Fibroblast of upper back skin (primary cell): ENCODE results near the gene SLC11A2.
"Not testable (repeated sequence)": the region's sequence is repeated elsewhere in the genome, so short reads cannot be mapped to it uniquely, and the experiment has no call there.

Source experiments
- DNase-seq: peaks from one replicate; pipeline ENCODE4 v3.0.0-alpha.2; 2013

Gene SLC11A2

DNA sequence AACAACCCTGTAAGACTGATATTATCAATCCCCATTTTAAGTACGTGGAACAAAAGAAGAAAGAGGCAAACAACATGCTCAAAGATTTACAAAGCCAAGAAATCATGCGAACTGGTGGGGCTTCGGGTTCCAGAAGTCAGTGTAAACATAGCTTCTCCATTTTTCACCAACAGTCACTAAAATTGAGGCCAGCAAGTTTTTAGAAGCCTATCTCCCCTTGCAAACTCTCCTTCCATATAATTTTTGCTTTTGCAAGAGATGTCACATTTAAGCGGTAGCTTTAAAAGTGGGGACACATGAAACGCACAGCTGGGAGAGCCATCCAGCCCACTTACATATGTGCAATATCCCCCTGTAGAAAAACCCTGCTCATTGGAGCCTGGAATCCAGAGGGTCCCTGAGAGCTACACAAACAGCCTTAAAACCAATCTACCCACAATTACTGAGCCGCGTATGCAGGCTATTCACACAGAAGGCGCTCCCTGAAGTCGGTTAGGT, 797 bp downstream of the SLC11A2 start:
- DNase-seq = peak; percentile 13

DNA sequence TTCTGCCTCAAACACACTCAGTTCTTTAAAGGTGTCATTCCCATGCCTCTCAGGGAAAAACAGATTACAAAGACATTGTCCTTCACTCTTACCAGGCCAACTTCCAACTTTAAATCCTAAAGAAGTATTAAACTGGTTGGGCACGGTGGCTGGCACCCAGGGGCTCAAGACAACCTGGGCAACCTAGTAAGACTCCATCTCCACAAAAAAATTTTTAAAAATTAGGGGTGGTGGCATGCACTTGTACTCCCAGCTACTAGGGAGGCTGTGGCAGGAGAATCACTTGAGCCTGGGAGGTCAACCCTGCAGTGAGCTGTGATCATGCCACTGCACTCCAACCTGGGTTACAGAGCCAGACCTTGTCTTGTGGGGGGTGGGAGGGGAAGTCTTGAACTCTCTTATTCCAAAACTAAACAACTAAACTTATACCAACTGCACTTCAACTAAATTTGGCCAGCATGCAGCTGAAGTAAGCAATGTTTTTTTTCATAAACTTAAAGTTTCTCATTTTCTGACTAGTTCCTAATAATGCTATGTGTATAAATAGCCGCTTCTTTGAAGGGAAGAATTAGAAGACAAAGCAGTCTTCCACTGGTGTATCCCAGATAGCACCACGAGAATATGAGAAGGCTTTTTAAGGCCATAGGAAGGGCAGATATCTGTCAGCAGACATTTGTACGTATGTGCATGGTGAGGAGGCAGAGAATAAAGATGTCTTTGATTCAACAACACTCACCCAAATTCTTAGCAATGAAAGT, 2.4 kb downstream of the SLC11A2 start:
- DNase-seq = no peak

DNA sequence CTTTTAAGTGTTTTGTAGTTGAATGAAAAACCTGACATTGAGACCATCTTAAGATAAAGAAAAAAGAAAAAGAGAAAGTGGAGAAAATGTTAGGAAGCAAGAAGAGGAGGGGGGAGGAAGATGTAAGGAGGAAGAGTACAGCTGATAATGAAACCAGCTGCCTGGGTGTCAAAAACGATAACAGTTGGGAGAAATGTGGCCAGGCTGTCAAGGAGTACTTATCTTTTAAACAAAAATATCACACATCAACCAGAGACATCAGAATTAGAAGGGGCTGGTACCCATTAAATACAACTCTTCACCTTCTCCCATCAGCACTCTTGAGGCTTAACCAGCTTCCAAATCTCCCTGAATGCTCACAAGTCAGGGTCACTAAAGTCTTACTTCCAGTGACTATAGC, 4.5 kb downstream of the SLC11A2 start:
- DNase-seq = no peak

DNA sequence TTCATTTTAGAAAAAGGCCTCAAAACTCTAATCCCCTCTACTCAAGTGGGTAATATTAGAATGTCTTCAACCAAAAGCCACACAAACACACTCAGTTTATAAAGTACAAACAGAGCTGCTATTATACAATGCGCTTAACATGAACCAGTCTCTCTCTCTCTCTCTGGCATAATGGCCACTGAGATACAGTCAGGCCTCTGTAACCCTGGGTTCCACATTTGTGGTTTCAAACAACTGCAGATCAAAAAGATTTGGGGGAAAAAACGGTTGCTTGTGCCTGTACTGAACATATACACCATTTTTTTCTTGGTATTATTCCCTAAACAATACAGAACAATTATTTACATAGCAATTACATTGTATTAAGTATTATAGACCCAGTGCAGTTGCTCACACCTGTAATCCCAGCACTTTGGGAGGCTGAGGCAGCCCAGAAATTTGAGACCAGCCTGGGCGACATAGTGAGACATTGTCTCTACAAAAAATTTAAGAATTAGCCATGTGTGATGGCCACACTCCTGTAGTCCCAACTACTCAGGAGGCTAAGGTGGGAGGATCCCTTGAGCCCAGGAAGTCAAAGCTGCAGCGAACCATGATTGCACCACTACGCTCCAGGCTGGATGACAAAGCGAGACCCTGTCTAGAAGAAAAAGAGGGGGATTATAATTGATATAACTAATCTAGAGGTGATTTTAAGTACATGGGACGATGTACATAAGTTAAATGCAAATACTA, 5.6 kb downstream of the SLC11A2 start:
- DNase-seq = no peak

DNA sequence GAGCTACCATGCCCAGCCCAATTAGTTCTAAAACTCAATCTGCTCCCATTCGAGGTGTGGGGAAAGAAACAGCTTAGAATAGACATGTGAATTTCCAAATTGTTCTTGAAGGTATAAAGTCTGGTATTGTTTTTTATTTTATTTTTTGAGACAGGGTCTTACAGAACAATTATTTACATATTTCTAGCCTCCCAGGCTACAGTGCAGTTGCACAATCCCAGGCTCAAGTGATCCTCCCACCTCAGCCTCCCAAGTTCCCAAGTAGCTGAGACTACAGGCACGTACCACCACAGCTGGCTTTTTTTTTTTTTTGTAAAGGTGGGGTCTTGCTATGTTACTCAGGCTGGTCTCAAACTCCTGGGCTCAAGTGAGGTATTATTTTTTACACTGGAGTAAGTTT, 6.3 kb downstream of the SLC11A2 start:
- no peak for DNase-seq

DNA sequence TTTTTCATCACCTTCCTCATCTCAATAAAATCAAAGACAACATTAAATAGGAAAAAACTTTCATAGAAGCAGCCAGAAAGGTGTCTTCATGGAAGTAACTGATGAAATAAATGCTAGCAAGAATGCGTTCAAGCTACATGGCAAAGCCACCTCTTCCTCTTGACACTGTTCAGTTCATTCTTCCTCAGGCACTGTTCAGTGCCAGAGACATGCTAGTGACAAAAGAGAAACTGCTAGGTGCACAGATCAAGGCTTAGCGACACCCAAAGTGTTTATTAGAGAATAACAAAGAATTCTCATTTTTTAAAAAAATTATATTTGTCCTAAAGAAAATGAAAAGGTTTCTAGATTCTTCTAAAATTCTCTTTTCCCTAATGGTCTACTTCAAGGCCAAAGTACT, 7.2 kb downstream of the SLC11A2 start:
- no peak for DNase-seq

DNA sequence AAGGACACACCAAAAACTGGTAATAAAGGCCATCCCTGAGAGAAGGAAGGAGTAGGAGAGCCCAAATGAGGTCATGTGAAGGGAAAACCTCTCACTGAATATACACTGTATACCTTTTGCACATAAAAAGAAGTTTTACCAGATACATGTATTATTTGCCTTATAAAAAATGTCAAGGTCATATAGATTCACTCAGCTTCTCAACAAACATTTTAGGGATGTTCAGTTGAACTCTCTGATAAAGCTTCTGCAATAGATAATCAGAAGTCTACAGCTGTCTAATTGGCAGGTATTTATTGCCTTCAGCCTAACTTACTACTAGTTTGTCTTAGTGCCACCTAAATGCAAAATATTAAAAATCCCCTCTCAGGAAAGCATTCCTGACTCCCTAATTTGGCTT, 8.7 kb downstream of the SLC11A2 start:
- no peak for DNase-seq

DNA sequence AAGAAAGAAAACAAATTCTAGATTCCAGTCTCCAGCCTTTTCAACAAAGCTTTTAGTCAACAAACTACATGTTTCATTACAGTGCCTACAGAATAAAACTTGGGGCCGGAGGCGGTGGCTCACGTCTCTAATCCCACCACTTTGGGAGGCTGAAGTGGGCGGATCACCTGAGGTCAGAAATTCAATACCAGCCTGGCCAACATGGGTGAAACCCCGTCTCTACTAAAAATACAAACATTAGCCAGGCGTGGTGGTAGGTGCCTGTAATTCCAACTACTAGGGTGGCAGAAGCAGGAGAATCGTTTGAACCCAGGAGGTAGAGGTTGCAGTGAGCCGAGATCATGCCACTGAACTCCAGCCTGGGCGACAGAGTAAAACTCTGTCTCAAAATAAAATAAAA, 11.7 kb downstream of the SLC11A2 start:
- DNase-seq = not testable (repeated sequence)

DNA sequence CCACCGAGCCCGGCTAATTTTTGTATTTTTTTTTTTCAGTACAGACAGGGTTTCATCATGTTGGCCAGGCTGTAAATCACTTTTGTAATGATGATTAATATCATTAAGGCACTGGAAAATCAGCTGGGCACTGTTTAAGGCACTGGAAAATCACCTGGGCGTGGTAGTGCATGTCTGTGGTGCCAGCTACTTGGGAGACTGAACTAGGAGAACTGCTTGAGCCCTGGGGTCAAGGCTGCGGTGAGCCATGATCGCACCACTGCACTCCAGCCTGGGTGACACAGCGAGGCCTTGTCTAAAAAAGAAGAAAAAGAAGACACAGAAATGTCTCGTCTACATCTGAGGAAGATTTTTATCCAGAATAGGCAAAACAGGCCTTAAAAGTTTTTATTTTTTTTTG, 12.7 kb downstream of the SLC11A2 start:
- DNase-seq = no peak

DNA sequence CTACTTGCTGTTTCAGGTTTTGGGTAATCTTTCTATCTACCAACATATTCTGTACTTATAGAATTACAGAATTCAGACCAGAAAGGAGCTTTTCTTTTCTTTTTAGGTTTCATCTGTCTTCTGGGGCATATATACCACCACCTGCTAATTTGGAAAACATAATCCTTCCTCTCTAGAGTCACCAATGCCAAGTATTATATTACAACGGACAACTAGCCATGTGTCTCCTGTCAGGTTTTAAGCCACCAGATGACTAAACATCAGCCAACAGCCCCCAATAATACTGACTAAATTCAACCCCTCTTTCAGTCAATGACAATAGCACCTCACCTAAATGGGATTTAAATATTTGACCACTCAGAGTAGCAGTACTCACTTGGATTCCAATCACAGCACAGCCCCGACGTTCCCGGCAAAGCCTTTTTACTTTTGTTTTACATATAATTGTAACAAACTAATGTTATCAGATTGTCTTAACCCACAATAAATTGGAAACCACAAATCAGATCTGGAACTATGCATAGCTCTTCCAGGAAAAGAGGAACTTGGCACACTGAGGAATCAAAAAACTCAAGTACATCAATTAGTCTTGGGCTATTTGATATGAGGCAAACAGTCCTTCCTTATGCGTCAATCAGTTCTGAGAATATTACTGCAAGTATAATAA, 13.5 kb downstream of the SLC11A2 start:
- DNase-seq = no peak

DNA sequence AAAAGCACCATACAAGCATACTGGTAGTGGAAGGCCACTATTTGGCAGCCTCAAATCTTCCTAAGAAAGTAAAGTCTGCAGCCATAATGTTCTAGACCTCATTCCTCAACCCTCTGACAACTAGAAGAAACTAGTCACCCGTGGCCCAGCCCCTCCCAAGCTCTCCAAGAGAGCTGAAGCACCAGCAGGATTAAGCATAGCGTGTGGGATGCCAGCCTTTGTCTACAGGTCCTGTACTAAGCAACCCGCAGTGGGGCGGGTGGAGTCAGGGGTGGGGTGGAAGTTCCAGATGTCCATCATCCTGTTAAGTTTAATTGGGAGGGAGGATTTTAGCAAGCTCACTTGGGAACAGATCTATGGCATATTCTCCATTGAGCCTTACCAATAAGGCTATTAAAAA, 14.2 kb downstream of the SLC11A2 start:
- no peak for DNase-seq

DNA sequence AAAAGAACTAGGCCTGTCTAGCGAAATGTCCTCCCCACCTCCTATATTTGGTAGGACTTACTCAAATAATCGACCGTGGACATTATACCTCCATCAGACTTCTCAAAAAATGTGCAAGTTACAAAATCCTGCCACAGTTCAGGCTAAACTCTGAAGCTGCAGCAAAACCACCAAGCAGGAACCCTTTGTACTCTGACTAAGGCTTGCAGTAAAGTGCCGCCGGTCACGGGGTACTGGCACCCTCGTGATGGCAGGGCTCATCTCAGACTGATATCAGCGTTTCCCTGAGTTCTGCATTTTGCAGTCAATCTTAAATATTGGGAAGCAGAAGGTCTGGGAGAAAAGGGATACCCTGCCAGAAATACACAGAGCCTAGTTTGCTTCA, 17.1 kb downstream of the SLC11A2 start:
- DNase-seq = no peak

DNA sequence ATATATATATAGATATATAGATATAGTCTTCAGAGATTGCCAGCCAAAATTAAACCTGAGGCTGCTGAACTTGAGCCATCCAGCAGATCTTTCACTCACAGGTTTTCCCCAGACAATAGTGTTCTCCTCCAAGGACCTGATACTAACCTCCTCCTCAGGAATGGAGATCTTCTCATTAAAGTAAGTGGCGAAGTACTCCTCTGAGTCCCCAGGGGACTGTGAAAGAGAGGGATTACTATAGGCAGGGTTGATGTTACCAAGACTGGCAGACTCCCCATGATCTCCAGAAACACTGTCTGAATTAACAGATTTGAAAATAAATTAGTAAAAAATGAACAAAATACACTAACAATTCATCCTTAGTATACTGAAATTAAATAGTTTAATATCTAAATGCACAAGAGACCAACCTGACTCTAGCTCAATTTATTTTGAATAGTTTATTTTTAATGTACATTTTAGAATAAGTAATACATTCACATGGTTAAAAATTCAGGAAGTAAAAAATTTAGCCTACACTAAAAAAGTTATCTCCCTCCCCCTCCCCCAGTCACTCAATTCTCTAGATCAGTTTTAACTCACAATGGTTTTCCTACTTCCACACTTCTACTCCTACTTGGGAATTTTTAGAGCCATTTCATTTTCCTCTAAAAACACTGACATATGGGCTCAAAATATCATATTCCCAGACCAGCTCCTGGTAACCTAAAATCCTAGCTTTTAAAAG, 17.7 kb downstream of the SLC11A2 start:
- no peak for DNase-seq

DNA sequence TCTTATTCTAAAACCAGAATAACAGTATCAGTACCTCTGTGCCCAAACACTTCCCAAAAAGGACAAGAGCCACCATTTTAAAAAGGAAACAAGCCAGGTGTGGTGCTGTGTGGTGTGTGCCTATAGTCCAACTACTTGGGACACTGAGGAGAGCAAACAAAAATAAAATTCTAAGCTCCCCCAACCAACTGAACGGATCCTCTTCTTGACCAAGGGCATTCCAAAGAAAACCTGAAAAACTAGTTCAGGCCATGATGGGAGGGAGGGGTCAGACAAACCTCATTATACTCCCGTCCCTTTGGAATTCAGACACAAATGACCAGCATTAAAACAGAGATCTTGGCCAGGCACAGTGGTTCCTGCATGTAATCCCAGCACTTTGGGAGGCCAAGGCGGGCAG, 20.5 kb downstream of the SLC11A2 start:
- DNase-seq = no peak

DNA sequence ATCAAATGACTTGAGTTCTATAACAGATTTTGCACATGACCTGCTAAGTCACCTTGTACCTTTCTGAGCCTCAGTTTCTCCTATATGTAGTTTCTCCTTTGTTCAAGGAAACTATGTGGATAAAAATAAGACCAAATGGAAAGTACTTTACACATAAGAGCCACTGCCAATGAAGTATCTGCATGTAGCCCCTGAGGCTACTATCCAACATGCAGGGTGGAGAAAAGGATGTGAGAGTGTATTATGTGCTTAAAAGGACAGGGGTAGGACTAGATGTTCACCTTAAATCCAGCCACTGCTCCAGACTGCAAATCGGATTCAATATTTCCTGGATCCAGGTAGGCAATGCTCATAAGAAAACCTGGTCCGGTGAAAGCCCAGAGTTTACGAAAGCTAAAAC, 21.2 kb downstream of the SLC11A2 start:
- DNase-seq = no peak

DNA sequence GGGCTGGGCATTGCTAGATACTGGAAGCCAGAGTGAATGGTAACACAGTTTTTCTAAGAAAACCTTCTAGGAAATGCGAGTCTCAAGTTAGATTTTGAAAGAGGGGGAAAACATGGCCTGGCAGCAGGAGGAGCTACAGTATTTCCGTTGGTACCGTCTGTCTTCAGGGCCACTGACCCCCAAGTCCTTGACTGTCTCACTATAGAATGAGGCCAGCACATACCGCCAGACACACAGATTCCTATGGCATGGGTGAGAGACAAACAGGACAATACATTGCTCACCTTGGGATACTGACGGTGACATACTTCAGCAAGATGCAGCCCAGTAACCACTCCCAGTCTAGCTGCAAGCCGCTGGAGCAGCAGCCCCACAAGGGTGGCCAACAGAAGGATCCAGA, 21.7 kb downstream of the SLC11A2 start:
- no peak for DNase-seq

DNA sequence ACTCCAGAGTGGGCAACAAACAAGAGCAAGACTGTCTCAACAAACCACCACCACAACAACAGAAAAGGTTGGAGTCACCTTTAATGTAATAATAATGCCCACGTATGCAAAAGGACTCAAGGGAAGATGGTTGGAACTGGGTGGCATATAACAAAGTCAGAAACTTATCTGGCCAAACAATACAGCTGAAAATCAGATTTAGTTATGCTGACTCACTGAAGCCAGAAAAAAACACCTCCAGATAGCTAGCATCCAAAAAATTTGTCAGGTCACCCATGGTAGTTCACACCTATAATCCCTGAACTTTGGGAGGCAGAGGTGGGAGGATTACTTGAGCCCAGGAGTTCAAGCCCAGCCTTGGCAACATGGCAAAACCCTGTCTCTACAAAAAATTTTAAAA, 24.4 kb downstream of the SLC11A2 start:
- DNase-seq = no peak

DNA sequence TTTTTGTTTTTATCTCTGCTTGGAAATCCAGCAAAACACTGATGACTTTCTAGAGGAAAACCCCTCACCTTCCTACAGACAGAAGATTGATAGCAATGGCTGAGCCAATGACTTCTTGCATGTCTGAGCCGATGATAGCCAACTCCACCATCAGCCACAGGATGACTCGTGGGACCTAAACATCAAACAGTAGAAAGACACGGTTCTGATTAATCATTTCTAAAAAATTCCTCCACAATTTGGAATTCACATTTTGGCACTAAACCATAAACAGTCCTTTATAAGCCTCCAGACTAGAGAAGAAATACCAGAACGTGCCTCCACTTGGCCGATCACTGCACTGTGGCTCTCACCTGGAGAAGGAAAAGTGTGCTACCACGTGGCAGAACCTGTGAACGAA, 25.9 kb downstream of the SLC11A2 start:
- DNase-seq = peak; percentile 90

DNA sequence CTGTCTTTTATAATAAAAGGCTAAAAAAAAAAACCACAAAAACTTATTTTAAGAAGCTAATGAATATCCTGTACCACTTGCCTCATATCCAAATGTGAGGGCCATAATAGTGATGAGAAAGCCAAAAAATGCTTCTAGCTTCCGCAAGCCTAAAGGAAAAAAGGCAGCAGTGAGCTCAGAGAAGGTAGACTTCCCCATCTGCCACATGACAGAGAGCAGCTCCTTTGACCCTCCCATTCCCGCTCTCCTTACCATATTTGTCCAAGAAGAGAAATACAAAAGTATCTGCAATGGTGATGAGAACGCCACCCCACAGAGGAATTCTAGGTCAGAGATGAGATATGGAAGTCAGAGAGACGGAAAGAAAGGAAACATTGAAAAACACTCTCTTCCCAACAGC, 27.1 kb downstream of the SLC11A2 start:
- peak; percentile 5 for DNase-seq

DNA sequence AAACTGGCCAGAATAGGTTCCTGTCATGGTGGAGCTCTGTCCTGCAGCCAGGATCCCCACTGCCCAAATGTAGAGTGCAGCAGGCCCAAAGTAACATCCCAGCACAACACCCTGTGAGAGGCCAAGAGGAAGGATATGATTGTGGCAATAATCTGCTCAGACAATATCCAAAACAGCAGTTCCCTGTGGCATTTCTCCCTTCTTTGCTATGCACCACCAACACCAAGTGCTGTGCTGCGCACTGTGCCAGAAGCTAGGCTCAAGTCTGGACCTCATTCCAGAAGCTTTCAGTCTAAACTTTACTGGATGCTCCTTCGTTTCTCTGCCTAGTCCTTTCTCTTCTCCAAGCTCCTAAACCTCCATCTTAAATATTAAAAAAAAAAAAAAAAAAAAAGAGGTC, 33.4 kb downstream of the SLC11A2 start:
- DNase-seq = no peak

DNA sequence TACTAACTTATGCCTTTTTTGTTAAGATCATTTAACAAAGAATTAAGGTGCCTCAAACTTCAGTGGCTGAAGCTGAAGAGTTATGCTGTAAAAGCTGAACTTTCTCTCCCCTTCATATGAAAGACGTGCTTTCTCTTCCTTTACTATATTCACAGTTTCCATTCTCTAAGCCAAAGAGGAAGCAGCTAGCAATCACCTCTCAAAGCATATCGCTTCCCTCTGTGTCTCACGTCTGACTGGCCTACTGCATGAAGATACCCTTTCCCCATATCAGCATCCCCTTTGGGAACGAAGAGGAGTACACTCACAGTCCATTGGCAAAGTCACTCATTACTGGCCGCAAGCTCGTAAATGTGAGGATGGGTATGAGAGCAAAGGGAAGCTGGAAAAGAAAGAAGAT, 34.9 kb downstream of the SLC11A2 start:
- DNase-seq = no peak

DNA sequence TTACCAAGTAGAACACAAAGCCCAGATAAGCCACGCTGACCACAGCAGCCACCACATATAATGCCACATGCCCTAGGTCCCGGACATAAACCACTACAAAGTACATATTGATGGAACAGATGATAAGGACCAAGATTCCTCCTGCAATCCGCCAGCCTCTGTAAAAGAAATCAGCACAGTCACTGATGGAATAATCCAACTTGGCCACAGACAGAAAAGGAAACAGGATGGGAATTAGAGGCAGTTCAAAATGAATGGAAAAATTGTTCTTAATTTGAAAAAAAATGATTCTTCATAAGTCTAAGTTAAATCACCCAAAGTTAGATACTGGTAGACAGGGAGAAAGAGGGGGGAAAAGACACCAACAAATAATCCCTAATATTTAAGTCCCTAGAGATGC, 35.4 kb downstream of the SLC11A2 start:
- no peak for DNase-seq

DNA sequence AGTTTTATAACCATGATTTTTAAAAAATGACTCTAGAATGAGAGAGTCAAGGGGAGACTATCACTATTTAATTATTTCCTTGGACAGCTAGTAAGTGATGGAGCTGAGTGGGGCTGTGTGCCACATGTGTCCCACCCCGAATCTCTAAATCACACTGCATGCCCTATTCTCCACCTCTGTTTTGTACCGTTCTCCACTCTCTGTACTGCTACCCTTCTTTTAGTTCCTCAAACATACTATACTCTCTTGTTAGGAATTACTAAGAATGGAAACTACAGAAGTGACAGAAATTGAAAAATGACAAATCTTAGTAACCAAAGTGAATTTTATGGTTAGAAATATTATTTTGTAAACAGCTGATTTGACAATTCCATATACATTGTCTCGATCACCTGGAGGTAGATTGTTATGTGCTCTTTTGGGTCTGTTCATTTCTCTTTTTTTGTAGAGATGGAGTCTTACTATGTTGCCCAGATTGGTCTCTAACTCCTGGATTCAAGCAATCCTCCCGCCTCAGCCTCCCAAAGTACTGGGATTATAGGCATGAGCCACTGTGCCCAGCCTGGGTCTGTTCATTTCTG, 35.9 kb downstream of the SLC11A2 start:
- DNase-seq = no peak
